Uterus (tissue), 4 donors: ENCODE data around the gene RNF144A. TPM values are rescaled to one million over a fixed set of nuclear protein-coding genes. Genes with fewer than 3 reads are reported as not detected.
"Not testable (repeated sequence)": the region's sequence is repeated elsewhere in the genome, so short reads cannot be mapped to it uniquely, and the experiment has no call there.

Experiments
- DNase-seq, 2 donors: peaks; one replicate each; pipeline ENCODE4 v3.0.0-alpha.2; 2019 to 2020
- H3K27ac ChIP-seq, 2 donors: fragments of 200-600 bp; sonication (generic); 1 replicate in 1 of 2; 2 replicates in 1 of 2; pipeline ENCODE4 v1.5.1; 2016 to 2018
- H3K27me3 ChIP-seq, 2 donors: fragments of 200-600 bp; sonication (generic); one replicate each; pipeline ENCODE4 v1.5.1; 2018 to 2019; ENCODE audit warnings: control low read depth in 1 of 2
- H3K36me3 ChIP-seq, 2 donors: fragments of 200-600 bp; sonication (generic); one replicate each; pipeline ENCODE4 v1.5.1; 2019; ENCODE audit warnings: control low read depth in 1 of 2
- H3K4me1 ChIP-seq, 2 donors: fragments of 200-600 bp; sonication (generic); one replicate each; pipeline ENCODE4 v1.5.1; 2018 to 2019; ENCODE audit warnings: control low read depth in 1 of 2
- H3K4me3 ChIP-seq, 2 donors: fragments of 200-600 bp; sonication (generic); 1 replicate in 1 of 2; 2 replicates in 1 of 2; pipeline ENCODE4 v1.5.1; 2018 to 2019; ENCODE audit warnings: mild to moderate bottlenecking in 1 of 2
- H3K9me3 ChIP-seq, 2 donors: fragments of 200-600 bp; sonication (generic); one replicate each; pipeline ENCODE4 v1.5.1; 2019; ENCODE audit warnings: control low read depth in 1 of 2
- POLR2A ChIP-seq, 2 donors: fragments of 450-650 bp; IDR thresholded peaks; one replicate each; pipeline ENCODE4 v1.6.1; 2016; ENCODE audit warnings: antibody characterized with exemption in 2 of 2, mild to moderate bottlenecking in 1 of 2, moderate library complexity in 1 of 2
- intact Hi-C: fragments of 100-400 bp; cut with DNase I; formaldehyde crosslinking; loops from one replicate; pipeline ENCODE4 v1.15.1; 2023; ENCODE audit warnings: low total_unique reads
- total RNA-seq, 4 donors: library from RNA; depleted of rRNA in 3 of 4; stranded (reverse); fragments of >200 nt in 3 of 4; gene quantifications; one replicate each; pipeline versions ENCODE4 v1.1.0 to v1.2.4, GENCODE V29; 2014 to 2023
- TF ChIP-seq, protein P1 (sequence below), 4 experiments: fragments of 200-600 bp in 2 of 4; fragments of 450-650 bp in 2 of 4; sonication (generic) in 2 of 4; IDR thresholded peaks; one replicate each; pipeline ENCODE4 v1.5.1; 2016 to 2019; ENCODE audit warnings: antibody characterized with exemption in 4 of 4, mild to moderate bottlenecking in 2 of 4, moderate library complexity in 1 of 4
- donor health status: DM: yes; HTN: yes; CAD: no.

RNF144A gene
- total RNA-seq, 4 donors from 2014 or later = 22.5 to 103 (median 63.0) TPM

DNA sequence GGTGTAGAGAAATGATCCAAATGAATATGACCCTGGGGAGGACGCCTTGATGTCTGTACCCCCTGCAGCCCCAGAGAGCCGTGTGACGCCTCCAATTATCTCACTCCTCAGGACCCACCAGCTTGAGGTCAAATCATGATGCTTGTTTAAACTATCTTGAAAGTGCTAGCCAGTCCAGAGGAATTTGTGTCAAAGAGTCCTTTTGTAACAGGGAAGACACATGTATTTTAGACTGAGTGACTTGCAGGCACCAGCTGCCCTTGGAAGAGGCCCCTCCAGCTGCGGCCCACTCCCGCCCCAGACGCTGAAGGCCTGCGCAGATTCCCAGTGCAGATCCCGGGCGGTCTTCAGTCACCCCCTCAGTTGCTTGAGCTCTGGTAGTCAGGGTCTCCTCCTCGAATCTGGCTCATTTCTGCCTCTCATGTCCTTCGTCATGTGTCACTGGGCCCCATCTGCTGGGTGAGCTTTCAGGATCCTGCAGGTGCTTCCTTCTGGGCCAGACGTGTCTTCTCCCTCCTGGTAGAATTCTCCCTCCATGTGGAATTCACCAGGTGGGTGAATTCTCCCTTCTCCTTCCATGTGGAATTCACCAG lies 77.4 kb downstream of the RNF144A start:
- intact Hi-C loops = no loop called here
- Histone ChIP-seq H3K27me3 (no peaks in the 10 kb centered on the region), H3K4me3 (no peak overlapping the region), H3K36me3 (no peaks in the 10 kb centered on the region), H3K9me3 (no peaks in the 10 kb centered on the region), H3K4me1 (no peaks in the 10 kb centered on the region), H3K27ac (peak overlapping the region in 1 of 2 donors; percentile 3)
- TF ChIP-seq, protein P1, sequence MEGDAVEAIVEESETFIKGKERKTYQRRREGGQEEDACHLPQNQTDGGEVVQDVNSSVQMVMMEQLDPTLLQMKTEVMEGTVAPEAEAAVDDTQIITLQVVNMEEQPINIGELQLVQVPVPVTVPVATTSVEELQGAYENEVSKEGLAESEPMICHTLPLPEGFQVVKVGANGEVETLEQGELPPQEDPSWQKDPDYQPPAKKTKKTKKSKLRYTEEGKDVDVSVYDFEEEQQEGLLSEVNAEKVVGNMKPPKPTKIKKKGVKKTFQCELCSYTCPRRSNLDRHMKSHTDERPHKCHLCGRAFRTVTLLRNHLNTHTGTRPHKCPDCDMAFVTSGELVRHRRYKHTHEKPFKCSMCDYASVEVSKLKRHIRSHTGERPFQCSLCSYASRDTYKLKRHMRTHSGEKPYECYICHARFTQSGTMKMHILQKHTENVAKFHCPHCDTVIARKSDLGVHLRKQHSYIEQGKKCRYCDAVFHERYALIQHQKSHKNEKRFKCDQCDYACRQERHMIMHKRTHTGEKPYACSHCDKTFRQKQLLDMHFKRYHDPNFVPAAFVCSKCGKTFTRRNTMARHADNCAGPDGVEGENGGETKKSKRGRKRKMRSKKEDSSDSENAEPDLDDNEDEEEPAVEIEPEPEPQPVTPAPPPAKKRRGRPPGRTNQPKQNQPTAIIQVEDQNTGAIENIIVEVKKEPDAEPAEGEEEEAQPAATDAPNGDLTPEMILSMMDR (IDR thresholded peaks at IDR 0.05) = no peak
- no peak for TF ChIP-seq POLR2A (IDR thresholded peaks at IDR 0.05)
- no peak for DNase-seq

DNA sequence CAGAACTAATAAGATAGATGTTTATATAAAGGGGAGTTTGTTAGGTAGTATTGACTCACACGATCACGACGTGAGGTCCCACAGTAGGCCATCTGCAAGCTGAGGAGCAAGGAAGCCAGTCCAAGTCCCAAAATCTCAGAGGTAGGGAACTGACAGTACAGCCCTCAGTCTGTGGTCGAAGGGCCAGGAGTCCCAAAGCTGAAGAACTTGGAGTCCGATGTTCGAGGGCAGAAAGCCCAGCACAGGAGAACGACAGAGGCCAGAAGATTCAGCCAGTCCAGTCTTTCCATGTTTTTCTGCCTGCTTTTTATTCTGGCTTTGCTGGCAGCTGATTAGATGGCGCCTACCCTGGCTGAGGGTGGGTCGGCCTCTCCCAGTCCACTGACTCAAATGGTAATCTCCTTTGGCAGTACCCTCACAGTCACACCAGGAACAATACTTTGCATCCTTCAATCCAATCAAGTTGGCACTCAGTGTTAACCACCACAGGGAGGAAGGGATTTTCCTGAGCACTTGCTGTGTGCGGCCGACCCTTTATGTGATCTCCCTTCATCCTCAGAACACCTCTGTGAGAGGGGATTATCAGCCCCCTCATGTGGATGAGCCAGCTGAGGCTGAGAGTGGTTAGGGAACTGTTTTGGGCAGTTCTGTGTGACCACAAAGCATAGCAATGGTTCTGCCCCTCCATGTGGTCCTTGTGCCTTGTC lies 78.3 kb downstream of the RNF144A start:
- Histone ChIP-seq H3K36me3 (no peaks in the 10 kb centered on the region), H3K27me3 (no peaks in the 10 kb centered on the region), H3K9me3 (no peaks in the 10 kb centered on the region), H3K4me3 (no peak overlapping the region), H3K4me1 (no peaks in the 10 kb centered on the region), H3K27ac (no peak overlapping the region)
- TF ChIP-seq, protein P1 (IDR thresholded peaks at IDR 0.05) = no peak
- no peak for TF ChIP-seq POLR2A (IDR thresholded peaks at IDR 0.05)
- DNase-seq = no peak
- intact Hi-C loops = no loop called here

DNA sequence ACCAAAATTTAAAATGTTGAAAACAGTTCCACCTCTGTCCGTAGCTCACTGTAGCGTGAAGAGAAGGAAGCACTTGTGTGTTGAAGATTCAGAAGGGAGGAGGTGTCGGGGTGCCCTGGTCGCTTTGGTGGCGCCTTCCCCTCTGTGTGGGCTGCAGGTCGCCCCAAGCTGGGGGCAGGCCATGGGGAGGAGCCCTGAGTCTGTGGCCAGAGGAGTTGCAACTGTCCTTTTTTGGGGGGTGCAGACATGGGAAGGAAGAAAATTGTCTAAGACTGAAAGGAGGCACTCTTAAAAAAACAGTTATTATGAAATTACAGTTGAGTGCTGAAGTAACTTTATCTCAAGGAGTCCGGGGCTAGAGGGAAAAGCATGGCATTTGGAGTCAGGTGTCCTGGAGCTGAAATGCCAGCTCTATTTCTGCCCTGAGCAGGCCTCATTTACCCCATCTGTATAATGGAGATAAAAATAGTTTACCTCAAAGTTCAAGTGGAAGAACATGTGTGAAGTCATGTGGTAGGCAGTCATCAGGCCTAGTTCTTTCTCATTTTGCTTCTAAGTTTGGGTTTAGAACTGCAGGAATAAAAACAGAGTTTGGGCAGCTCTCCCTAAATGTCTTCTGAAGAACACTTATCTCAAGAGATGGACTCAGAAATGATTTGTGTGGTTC lies 82.1 kb downstream of the RNF144A start:
- no peak for DNase-seq
- Histone ChIP-seq H3K27me3 (no peaks in the 10 kb centered on the region), H3K27ac (no peak overlapping the region), H3K36me3 (no peaks in the 10 kb centered on the region), H3K4me3 (no peak overlapping the region), H3K4me1 (no peaks in the 10 kb centered on the region), H3K9me3 (no peaks in the 10 kb centered on the region)
- TF ChIP-seq, protein P1 (IDR thresholded peaks at IDR 0.05) = no peak
- TF ChIP-seq POLR2A (IDR thresholded peaks at IDR 0.05) = no peak
- intact Hi-C loops = no loop called here

DNA sequence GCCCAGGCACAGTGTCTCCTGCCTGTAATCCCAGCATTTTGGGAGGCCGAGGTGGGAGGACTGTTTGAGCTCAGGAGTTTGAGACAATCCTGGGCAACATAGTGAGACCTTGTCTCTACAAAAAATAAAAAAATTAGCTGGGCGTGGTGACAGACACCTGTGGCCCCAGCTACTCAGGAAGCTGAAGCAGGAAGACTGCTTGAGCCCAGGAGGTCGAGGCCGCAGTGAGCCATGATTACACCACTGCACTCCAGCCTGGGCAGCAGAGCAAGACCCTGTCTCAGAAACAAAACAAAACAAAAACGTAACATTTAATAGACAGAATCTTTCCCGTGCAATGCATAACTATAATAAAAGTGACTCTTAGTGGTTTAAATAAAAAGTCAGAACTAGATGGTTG lies 84.2 kb downstream of the RNF144A start:
- H3K9me3 ChIP-seq, H3K36me3 ChIP-seq, DNase-seq, H3K27me3 ChIP-seq, intact Hi-C loops, H3K4me3 ChIP-seq, H3K4me1 ChIP-seq, H3K27ac ChIP-seq: not testable (repeated sequence)

DNA sequence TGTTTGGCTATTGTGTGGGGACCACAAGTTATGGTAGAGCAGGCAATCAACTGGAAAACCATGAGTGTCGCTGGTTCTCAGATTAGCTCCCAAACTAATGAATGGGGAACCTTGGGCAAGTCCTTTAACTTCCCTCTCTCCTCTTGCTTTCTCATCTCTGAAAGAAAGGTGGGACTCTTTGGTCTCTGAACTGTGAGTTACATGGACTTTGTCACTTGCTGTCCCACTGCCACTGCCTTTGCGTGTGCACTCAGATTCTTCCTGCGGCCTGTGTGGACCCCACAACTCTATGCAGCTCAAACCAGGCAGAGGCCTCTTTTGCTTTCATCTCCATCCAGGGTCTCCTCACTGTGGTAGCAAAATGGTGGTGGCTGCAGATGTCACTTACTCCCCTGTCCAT lies 86.7 kb downstream of the RNF144A start:
- Histone ChIP-seq H3K4me3 (no peak overlapping the region), H3K36me3 (no peaks in the 10 kb centered on the region), H3K27me3 (no peaks in the 10 kb centered on the region), H3K27ac (no peak overlapping the region), H3K4me1 (peaks cover 0 to 11% of the 10 kb centered on the region in 2 donors), H3K9me3 (no peaks in the 10 kb centered on the region)
- TF ChIP-seq, protein P1 (IDR thresholded peaks at IDR 0.05) = no peak
- no peak for TF ChIP-seq POLR2A (IDR thresholded peaks at IDR 0.05)
- intact Hi-C loops = no loop called here
- no peak for DNase-seq
